ENCODE data around the gene DYNC2I2. TPM values are rescaled to one million over a fixed set of nuclear protein-coding genes. Genes with fewer than 3 reads are reported as not detected.
A peak's percentile ranks its signal among the peaks of the same experiment; 100 is the strongest.

Gene DYNC2I2
- total and polyA plus RNA-seq, 2 donors (not counting 3 experiments of a cell fraction or from before 2014, with no cell fraction given), result 73.6 to 82.6 TPM

GRCh38 chr9:128593856-128594255 lies 62.8 kb downstream of the DYNC2I2 start:
- Histone ChIP-seq H3K4me1 (ENCODE audit: control insufficient read depth, extremely low read depth, insufficient read depth, low read length) (no peaks in the 10 kb centered on the region), H3K9me1 (replicated peaks; ENCODE audit: control insufficient read depth, extremely low read depth, insufficient read depth, low read length) (no peaks in the 10 kb centered on the region), H2AFZ (ENCODE audit: low read depth, low read length) (no peak overlapping the region), H3K27ac (ENCODE audit: insufficient read depth, low read depth, low read length) (no peak overlapping the region), H3K9ac (replicated peaks; ENCODE audit: extremely low read depth, insufficient read depth, low read length) (no peak overlapping the region), H3K4me2 (ENCODE audit: insufficient read depth, low read length) (no peak overlapping the region), H3K79me2 (ENCODE audit: control insufficient read depth, insufficient read depth, low read length) (no peaks in the 10 kb centered on the region), H3K9me3 (replicated peaks; ENCODE audit: control insufficient read depth, insufficient read depth, low read length) (no peaks in the 10 kb centered on the region), H4K20me1 (replicated peaks; ENCODE audit: control insufficient read depth, extremely low read depth, insufficient read depth, low read length) (no peaks in the 10 kb centered on the region), H3K4me3 (replicated peaks in 1 of 3; ENCODE audit: insufficient read depth in 1 of 3, low read depth in 1 of 3, low read length in 3 of 3) (no peak overlapping the region), H3K36me3 (ENCODE audit: control insufficient read depth in 2 of 2, extremely low read depth in 1 of 2, insufficient read depth in 2 of 2, low read length in 2 of 2) (peaks cover 26 to 68% of the 10 kb centered on the region in 2 experiments), H3K27me3 (ENCODE audit: control insufficient read depth in 2 of 2, insufficient read depth in 2 of 2, low read length in 2 of 2) (no peaks in the 10 kb centered on the region)
- no peak for DNase-seq (ENCODE audit: low read depth, low spot score)
- intact Hi-C loops (cut with micrococcal nuclease) (no loop called here), dilution Hi-C loops (cut with MboI; ENCODE audit: extremely low pct_ligation_motif_present, low sequenced_read_pairs) (no loop called here)
- POLR2A ChIA-PET, result interaction anchor here (1.0 kb wide), 1 partner anchor 16 kb away, joined by 3 read pairs; no protein-coding TSS in a partner anchor
- peak; percentile 40 for FAIRE-seq
- BruUV-seq (replicated peaks), result no TSS peak
- CTCF ChIA-PET, result no interaction called here
- no peak for TF ChIP-seq JUN (IDR thresholded peaks at IDR 0.05; ENCODE audit: borderline replicate concordance, insufficient read depth, insufficient read length, low read depth)
- no peak for TF ChIP-seq MYC (IDR thresholded peaks at IDR 0.05; ENCODE audit: low read depth, low read length)
- no peak for TF ChIP-seq MAX (IDR thresholded peaks at IDR 0.05; ENCODE audit: insufficient read depth, insufficient read length)
- TF ChIP-seq GATA2 (IDR thresholded peaks at IDR 0.05; ENCODE audit: insufficient read depth, insufficient read length, low read depth, low read length), result no peak
- no peak for TF ChIP-seq POLR2AphosphoS5 (IDR thresholded peaks at IDR 0.05; ENCODE audit: insufficient read depth, low read depth, low read length)
- no peak for TF ChIP-seq CTCF (IDR thresholded peaks at IDR 0.05; ENCODE audit: extremely low read depth in 1 of 2, insufficient read depth in 1 of 2, low read depth in 1 of 2, low read length in 2 of 2)
- no peak for TF ChIP-seq FOS (IDR thresholded peaks at IDR 0.05; ENCODE audit: borderline replicate concordance, insufficient read depth, low read length)
- no peak for TF ChIP-seq POLR2A (IDR thresholded peaks at IDR 0.05; ENCODE audit: low read depth, low read length)
- no peak for TF ChIP-seq EZH2 (IDR thresholded peaks at IDR 0.05; ENCODE audit: borderline replicate concordance, low read depth, low read length, severe bottlenecking)

All from endothelial cell of umbilical vein (primary cell).